A673 (cell line): ENCODE measurements around the gene USP9X. TPM values are rescaled to one million over a fixed set of nuclear protein-coding genes. Genes with fewer than 3 reads are reported as not detected.

ENCODE experiments used
- Bru-seq: library from RNA; stranded (reverse); fragments of 400-500 nt; gene quantifications from one replicate; lab custom pipeline; 2021; lab: Mats Ljungman, UMichigan
- BruChase-seq, 2 experiments: library from RNA; stranded (reverse); fragments of 400-500 nt; gene quantifications; one replicate each; lab custom pipeline; 2021; lab: Mats Ljungman, UMichigan
- BruUV-seq: library from RNA; stranded (reverse); fragments of 400-500 nt; replicated peaks from 2 replicates; lab custom pipeline; 2021; lab: Mats Ljungman, UMichigan
- CTCF ChIA-PET: fragments of 300-600 bp; sonication (Branson Sonifier 250); formaldehyde crosslinking; loops from one replicate; lab custom pipeline; 2022; ENCODE audit warnings: antibody characterized with exemption; lab: Charles Lee
- POLR2A ChIA-PET: fragments of 300-600 bp; sonication (Branson Sonifier 250); formaldehyde crosslinking; loops from one replicate; lab custom pipeline; 2022; ENCODE audit warnings: antibody characterized with exemption; ENCODE audit not compliant: low non-redundant PET; lab: Charles Lee
- DNase-seq: peaks from one replicate; pipeline ENCODE4 v3.0.0-alpha.2; 2015; ENCODE audit warnings: low spot score
- H3K27ac ChIP-seq: fragments of 200-600 bp; sonication (generic); 2 replicates; pipeline ENCODE4 v1.5.1; 2016; ENCODE audit warnings: mixed run types, low read depth, mild to moderate bottlenecking, mixed read lengths, antibody characterized with exemption, low read length; ENCODE audit not compliant: poor library complexity, severe bottlenecking
- H3K27me3 ChIP-seq: fragments of 200-600 bp; sonication (generic); replicated peaks from 2 replicates; pipeline ENCODE4 v1.6.1; 2017; ENCODE audit warnings: mixed run types, low read depth, mild to moderate bottlenecking, mixed read lengths, antibody characterized with exemption, low read length; ENCODE audit not compliant: insufficient read depth, poor library complexity
- H3K36me3 ChIP-seq: fragments of 200-600 bp; sonication (generic); 2 replicates; pipeline ENCODE4 v1.6.1; 2016; ENCODE audit warnings: mixed run types, mild to moderate bottlenecking, mixed read lengths, antibody characterized with exemption, low read length; ENCODE audit not compliant: insufficient read depth, poor library complexity, severe bottlenecking
- H3K4me1 ChIP-seq: fragments of 200-600 bp; sonication (generic); 2 replicates; pipeline ENCODE4 v1.6.1; 2017; ENCODE audit warnings: mixed run types, mild to moderate bottlenecking, mixed read lengths, antibody characterized with exemption, low read length; ENCODE audit not compliant: insufficient read depth, poor library complexity, severe bottlenecking
- H3K4me3 ChIP-seq: fragments of 200-600 bp; sonication (generic); 2 replicates; pipeline ENCODE4 v1.5.1; 2016; ENCODE audit warnings: low read depth, mixed run types, mild to moderate bottlenecking, mixed read lengths, low read length; ENCODE audit not compliant: poor library complexity, severe bottlenecking
- H3K9me3 ChIP-seq: fragments of 200-600 bp; sonication (generic); 2 replicates; pipeline ENCODE4 v1.6.1; 2016; ENCODE audit warnings: mixed run types, low read depth, mild to moderate bottlenecking, mixed read lengths, antibody characterized with exemption, low read length; ENCODE audit not compliant: poor library complexity, severe bottlenecking
- EZH2 ChIP-seq: fragments of 200-600 bp; sonication (generic); IDR thresholded peaks from 2 replicates; pipeline ENCODE4 v1.6.1; 2017; ENCODE audit warnings: borderline replicate concordance, low read depth, mild to moderate bottlenecking, mixed read lengths, antibody characterized with exemption, low read length; ENCODE audit not compliant: poor library complexity, severe bottlenecking
- intact Hi-C: fragments of 100-400 bp; cut with micrococcal nuclease; formaldehyde crosslinking; loops from one replicate; pipeline ENCODE4 v1.10.0; 2022; ENCODE audit not compliant: unreplicated experiment
- long read RNA-seq: library from polyadenylated mRNA; stranded (forward); transcript quantifications from one replicate; pipeline ENCODE4 v2.0.0, GENCODE V29; 2022
- total RNA-seq: library from RNA; stranded (reverse); gene quantifications from 2 replicates; pipeline ENCODE4 v1.2.3, GENCODE V29; 2021
- TF ChIP-seq, protein P1 (sequence below): fragments of 300-800, 200-600 bp; sonication (generic); conservative IDR thresholded peaks from 2 replicates; pipeline ENCODE4 v1.5.1; 2017; ENCODE audit warnings: low read depth, mild to moderate bottlenecking, antibody characterized with exemption, low read length, moderate library complexity, mixed read lengths

USP9X gene, protein sequence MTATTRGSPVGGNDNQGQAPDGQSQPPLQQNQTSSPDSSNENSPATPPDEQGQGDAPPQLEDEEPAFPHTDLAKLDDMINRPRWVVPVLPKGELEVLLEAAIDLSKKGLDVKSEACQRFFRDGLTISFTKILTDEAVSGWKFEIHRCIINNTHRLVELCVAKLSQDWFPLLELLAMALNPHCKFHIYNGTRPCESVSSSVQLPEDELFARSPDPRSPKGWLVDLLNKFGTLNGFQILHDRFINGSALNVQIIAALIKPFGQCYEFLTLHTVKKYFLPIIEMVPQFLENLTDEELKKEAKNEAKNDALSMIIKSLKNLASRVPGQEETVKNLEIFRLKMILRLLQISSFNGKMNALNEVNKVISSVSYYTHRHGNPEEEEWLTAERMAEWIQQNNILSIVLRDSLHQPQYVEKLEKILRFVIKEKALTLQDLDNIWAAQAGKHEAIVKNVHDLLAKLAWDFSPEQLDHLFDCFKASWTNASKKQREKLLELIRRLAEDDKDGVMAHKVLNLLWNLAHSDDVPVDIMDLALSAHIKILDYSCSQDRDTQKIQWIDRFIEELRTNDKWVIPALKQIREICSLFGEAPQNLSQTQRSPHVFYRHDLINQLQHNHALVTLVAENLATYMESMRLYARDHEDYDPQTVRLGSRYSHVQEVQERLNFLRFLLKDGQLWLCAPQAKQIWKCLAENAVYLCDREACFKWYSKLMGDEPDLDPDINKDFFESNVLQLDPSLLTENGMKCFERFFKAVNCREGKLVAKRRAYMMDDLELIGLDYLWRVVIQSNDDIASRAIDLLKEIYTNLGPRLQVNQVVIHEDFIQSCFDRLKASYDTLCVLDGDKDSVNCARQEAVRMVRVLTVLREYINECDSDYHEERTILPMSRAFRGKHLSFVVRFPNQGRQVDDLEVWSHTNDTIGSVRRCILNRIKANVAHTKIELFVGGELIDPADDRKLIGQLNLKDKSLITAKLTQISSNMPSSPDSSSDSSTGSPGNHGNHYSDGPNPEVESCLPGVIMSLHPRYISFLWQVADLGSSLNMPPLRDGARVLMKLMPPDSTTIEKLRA (N-terminal part only)
- total RNA-seq: 70.6 and 76.0 TPM in 2 replicates
- percentile 92 among the genes with signal in this experiment for Bru-seq, nascent RNA
- percentile 88 among the genes with signal in this experiment for BruChase-seq, experiment 1, labeled RNA remaining after a 2-hour chase
- BruChase-seq, experiment 2, labeled RNA remaining after a 6-hour chase: percentile 93 among the genes with signal in this experiment
- long read RNA-seq, full-length matches to known transcripts: 2 of 27 reads
- long read RNA-seq, partial matches to known transcripts: 19 of 27 reads
- long read RNA-seq, other reads (novel, unspliced or antisense): 6 of 27 reads

DNA sequence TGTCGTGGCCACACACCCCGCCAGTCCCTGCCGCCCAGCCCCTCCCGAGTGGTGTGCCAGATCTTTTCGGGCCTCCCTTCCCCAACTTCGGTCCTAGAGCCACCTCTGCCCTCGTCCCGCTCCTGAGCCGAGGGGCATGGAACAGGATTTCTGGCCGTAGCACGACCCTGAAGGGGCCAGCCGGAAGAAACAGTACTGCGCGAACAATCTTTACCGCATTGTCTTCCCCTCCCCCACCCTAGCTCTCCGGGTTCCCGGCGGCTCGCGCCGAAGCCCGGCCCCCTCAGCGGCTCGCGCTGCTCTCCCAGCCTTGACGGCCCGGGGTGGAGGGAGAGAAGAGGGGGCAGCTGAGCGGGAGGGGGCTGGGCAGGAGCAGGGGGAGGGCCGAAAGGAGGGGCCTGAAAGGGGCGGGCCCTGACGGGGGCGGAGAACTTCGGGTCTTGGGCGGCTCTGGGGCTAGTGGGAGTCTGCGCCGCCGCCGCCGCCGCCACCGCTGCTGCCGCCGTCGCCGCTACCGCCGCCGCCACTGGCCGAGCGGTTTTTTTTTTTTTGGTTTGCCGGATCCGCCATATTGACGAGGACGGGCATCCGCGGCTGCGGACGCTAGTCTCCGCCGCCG, at the start of gene USP9X:
USP9X (plus strand) TSS at position 553 of the 619 bp plus-strand sequence. CDS start 38,184 bp downstream, outside the sequence.
- Histone ChIP-seq H3K4me1 (peaks cover 8% of the 10 kb centered on the region), H3K27me3 (no peaks in the 10 kb centered on the region), H3K36me3 (no peaks in the 10 kb centered on the region), H3K4me3 (peak within 1 kb of the TSS; percentile 94), H3K27ac (peak within 1 kb of the TSS; percentile 100), H3K9me3 (no peaks in the 10 kb centered on the region)
- ChIA-PET POLR2A (interaction anchor here (0.6 kb wide), 1 partner anchor 406 kb away, joined by 3 read pairs; no protein-coding TSS in a partner anchor), CTCF (interaction anchor here (0.5 to 2.0 kb wide), 2 partner anchors 30 to 314 kb away, joined by 4 to 5 read pairs; no protein-coding TSS in a partner anchor)
- intact Hi-C loops: loop anchor here (1.0 kb wide), 1 partner anchor 58 kb away; no protein-coding TSS in a partner anchor
- DNase-seq: peak; percentile 93
- TF ChIP-seq, protein P1, sequence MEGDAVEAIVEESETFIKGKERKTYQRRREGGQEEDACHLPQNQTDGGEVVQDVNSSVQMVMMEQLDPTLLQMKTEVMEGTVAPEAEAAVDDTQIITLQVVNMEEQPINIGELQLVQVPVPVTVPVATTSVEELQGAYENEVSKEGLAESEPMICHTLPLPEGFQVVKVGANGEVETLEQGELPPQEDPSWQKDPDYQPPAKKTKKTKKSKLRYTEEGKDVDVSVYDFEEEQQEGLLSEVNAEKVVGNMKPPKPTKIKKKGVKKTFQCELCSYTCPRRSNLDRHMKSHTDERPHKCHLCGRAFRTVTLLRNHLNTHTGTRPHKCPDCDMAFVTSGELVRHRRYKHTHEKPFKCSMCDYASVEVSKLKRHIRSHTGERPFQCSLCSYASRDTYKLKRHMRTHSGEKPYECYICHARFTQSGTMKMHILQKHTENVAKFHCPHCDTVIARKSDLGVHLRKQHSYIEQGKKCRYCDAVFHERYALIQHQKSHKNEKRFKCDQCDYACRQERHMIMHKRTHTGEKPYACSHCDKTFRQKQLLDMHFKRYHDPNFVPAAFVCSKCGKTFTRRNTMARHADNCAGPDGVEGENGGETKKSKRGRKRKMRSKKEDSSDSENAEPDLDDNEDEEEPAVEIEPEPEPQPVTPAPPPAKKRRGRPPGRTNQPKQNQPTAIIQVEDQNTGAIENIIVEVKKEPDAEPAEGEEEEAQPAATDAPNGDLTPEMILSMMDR: no peak
- no peak for TF ChIP-seq EZH2
- BruUV-seq: no TSS peak

DNA sequence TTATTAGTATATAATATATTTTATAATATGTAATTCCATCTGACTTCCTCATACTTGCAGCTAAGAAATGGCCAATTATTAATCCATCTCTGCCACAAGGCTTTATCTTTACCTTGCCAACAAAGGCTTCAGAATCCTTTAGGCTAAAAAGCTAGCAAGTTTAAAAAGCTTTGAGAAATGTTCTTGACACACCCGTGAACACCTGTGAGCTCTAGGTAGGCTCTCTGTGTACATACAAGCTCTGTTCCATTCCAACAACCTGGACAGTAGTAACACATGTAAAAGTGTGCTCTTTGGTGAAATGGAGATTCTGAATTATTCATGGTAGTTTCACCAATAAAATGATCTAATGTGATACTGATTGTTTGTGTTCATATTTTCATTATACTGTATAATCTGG, 49.7 kb upstream of the USP9X start:
- H3K36me3 ChIP-seq: no peaks in the 10 kb centered on the region
- CTCF ChIA-PET: no interaction called here
- H3K27ac ChIP-seq: no peak overlapping the region
- TF ChIP-seq, protein P1: no peak
- no peak for TF ChIP-seq EZH2
- H3K9me3 ChIP-seq: no peaks in the 10 kb centered on the region
- no peaks in the 10 kb centered on the region for H3K4me1 ChIP-seq
- BruUV-seq: no TSS peak
- intact Hi-C loops: no loop called here
- no peaks in the 10 kb centered on the region for H3K27me3 ChIP-seq
- H3K4me3 ChIP-seq: no peak overlapping the region
- DNase-seq: no peak
- POLR2A ChIA-PET: no interaction called here
